Ovary (tissue), 3 donors: ENCODE measurements around the gene ANTXR1.

Experiments
- POLR2A ChIP-seq: fragments of 450-650 bp; IDR thresholded peaks from one replicate; pipeline ENCODE4 v1.6.1; 2017; ENCODE audit warnings: antibody characterized with exemption, mild to moderate bottlenecking, moderate library complexity
- TF ChIP-seq, protein P1 (sequence below), 3 donors: fragments of 450-650 bp in 2 of 3; fragments of 200-600 bp in 1 of 3; IDR thresholded peaks; one replicate each; pipeline versions ENCODE4 v1.5.1 to v1.8.0; 2016 to 2022; ENCODE audit warnings: antibody characterized with exemption in 3 of 3, mild to moderate bottlenecking in 1 of 3
- donor health status: DM: no; HTN: no; CAD: no.

GRCh38 chr2:69288429-69288828 is 275.4 kb downstream of the ANTXR1 start:
- TF ChIP-seq, protein P1, sequence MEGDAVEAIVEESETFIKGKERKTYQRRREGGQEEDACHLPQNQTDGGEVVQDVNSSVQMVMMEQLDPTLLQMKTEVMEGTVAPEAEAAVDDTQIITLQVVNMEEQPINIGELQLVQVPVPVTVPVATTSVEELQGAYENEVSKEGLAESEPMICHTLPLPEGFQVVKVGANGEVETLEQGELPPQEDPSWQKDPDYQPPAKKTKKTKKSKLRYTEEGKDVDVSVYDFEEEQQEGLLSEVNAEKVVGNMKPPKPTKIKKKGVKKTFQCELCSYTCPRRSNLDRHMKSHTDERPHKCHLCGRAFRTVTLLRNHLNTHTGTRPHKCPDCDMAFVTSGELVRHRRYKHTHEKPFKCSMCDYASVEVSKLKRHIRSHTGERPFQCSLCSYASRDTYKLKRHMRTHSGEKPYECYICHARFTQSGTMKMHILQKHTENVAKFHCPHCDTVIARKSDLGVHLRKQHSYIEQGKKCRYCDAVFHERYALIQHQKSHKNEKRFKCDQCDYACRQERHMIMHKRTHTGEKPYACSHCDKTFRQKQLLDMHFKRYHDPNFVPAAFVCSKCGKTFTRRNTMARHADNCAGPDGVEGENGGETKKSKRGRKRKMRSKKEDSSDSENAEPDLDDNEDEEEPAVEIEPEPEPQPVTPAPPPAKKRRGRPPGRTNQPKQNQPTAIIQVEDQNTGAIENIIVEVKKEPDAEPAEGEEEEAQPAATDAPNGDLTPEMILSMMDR (IDR thresholded peaks at IDR 0.05): no peak
- TF ChIP-seq POLR2A: no peak
